DND-41 (cell line): ENCODE results near the gene GPR55.

Source experiments
- ATAC-seq: fragments of 200-7000 bp; cut with Tn5 transposase; 3 replicates; pipeline ENCODE4 v1.9.1; 2021; ENCODE audit warnings: low read depth; ENCODE audit not compliant: insufficient read depth
- DNase-seq: peaks from one replicate; pipeline ENCODE4 v3.0.0-alpha.2; 2020
- H2AFZ ChIP-seq: 2 replicates; pipeline ENCODE4 v1.6.0; 2012; ENCODE audit warnings: low read depth, low read length
- H3K27ac ChIP-seq: 2 replicates; pipeline ENCODE4 v1.5.1; 2012; ENCODE audit warnings: low read length, inconsistent platforms
- H3K27me3 ChIP-seq: fragments of 200-600 bp; sonication (generic); 2 replicates; pipeline ENCODE4 v1.6.0; 2012; ENCODE audit warnings: low read length, mild to moderate bottlenecking, inconsistent platforms; ENCODE audit not compliant: insufficient read depth, poor library complexity
- H3K36me3 ChIP-seq: 2 replicates; pipeline ENCODE4 v1.5.1; 2012; ENCODE audit warnings: low read length, inconsistent platforms; ENCODE audit not compliant: insufficient read depth
- H3K4me1 ChIP-seq: 2 replicates; pipeline ENCODE4 v1.5.1; 2012; ENCODE audit warnings: mild to moderate bottlenecking, low read length; ENCODE audit not compliant: insufficient read depth
- H3K4me2 ChIP-seq: 2 replicates; pipeline ENCODE4 v1.6.0; 2012; ENCODE audit warnings: mild to moderate bottlenecking, moderate library complexity, low read length, inconsistent platforms; ENCODE audit not compliant: insufficient read depth
- H3K4me3 ChIP-seq, 2 experiments: fragments of 200-600 bp in 1 of 2; shearing (Covaris generic) in 1 of 2; 2 replicates each; pipeline ENCODE4 v1.5.1; 2012 to 2016; ENCODE audit warnings: inconsistent platforms in 2 of 2, low read length in 2 of 2, mild to moderate bottlenecking in 2 of 2, low read depth in 1 of 2, moderate library complexity in 1 of 2
- H3K79me2 ChIP-seq: 2 replicates; pipeline ENCODE4 v1.6.0; 2012; ENCODE audit warnings: low read length, inconsistent platforms; ENCODE audit not compliant: insufficient read depth
- H3K9ac ChIP-seq: 2 replicates; pipeline ENCODE4 v1.6.0; 2012; ENCODE audit warnings: low read depth, mild to moderate bottlenecking, inconsistent platforms, low read length, moderate library complexity
- H3K9me3 ChIP-seq: 2 replicates; pipeline ENCODE4 v1.5.1; 2012; ENCODE audit warnings: low read length, moderate library complexity, mild to moderate bottlenecking, inconsistent platforms; ENCODE audit not compliant: insufficient read depth, severe bottlenecking
- H4K20me1 ChIP-seq: 2 replicates; pipeline ENCODE4 v1.6.0; 2012; ENCODE audit warnings: low read length; ENCODE audit not compliant: insufficient read depth
- EZH2 ChIP-seq: IDR thresholded peaks from 3 replicates; pipeline ENCODE4 v1.6.1; 2012; ENCODE audit warnings: borderline replicate concordance, low read depth, mild to moderate bottlenecking, moderate library complexity, low read length, inconsistent platforms; ENCODE audit not compliant: severe bottlenecking
- TF ChIP-seq, protein P1 (sequence below): IDR thresholded peaks from 2 replicates; pipeline ENCODE4 v1.5.1; 2012; ENCODE audit warnings: borderline replicate concordance, low read length, moderate library complexity, mild to moderate bottlenecking; ENCODE audit not compliant: poor library complexity, severe bottlenecking; ENCODE audit errors: extremely low read depth

The GPR55 gene

GRCh38 chr2:230861552-230862255, 63.3 kb downstream of the GPR55 start:
- Histone ChIP-seq H3K4me1 (peaks cover 25% of the 10 kb centered on the region), H3K4me2 (no peak overlapping the region), H2AFZ (no peak overlapping the region), H3K79me2 (peaks cover 9% of the 10 kb centered on the region), H4K20me1 (peaks cover 5% of the 10 kb centered on the region), H3K9ac (no peak overlapping the region), H3K27ac (no peak overlapping the region), H3K36me3 (no peaks in the 10 kb centered on the region; the same call in 1 of the 2 replicates), H3K27me3 (peaks cover 8% of the 10 kb centered on the region), H3K9me3 (no peaks in the 10 kb centered on the region), H3K4me3 (no peak overlapping the region)
- no peak for DNase-seq
- no peak for TF ChIP-seq EZH2
- TF ChIP-seq, protein P1, sequence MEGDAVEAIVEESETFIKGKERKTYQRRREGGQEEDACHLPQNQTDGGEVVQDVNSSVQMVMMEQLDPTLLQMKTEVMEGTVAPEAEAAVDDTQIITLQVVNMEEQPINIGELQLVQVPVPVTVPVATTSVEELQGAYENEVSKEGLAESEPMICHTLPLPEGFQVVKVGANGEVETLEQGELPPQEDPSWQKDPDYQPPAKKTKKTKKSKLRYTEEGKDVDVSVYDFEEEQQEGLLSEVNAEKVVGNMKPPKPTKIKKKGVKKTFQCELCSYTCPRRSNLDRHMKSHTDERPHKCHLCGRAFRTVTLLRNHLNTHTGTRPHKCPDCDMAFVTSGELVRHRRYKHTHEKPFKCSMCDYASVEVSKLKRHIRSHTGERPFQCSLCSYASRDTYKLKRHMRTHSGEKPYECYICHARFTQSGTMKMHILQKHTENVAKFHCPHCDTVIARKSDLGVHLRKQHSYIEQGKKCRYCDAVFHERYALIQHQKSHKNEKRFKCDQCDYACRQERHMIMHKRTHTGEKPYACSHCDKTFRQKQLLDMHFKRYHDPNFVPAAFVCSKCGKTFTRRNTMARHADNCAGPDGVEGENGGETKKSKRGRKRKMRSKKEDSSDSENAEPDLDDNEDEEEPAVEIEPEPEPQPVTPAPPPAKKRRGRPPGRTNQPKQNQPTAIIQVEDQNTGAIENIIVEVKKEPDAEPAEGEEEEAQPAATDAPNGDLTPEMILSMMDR: no peak
- no peak for ATAC-seq
